Chondrocyte (in vitro differentiated cells): Measurements from ENCODE around the gene PDE4D. TPM values are rescaled to one million over a fixed set of nuclear protein-coding genes. Genes with fewer than 3 reads are reported as not detected.

ENCODE experiments used
- DNase-seq: peaks from one replicate; pipeline ENCODE4 v3.0.0; 2021; ENCODE audit warnings: mixed read lengths, low spot score
- H3K27ac Mint-ChIP-seq: one replicate; pipeline ENCODE4 v1.8.0; 2021; ENCODE audit warnings: mild to moderate bottlenecking, moderate library complexity, mixed read lengths; ENCODE audit not compliant: unreplicated experiment
- H3K27me3 Mint-ChIP-seq: 2 replicates; pipeline ENCODE4 v1.8.0; 2021; ENCODE audit warnings: low read depth, mixed read lengths
- H3K36me3 Mint-ChIP-seq: 2 replicates; pipeline ENCODE4 v1.8.0; 2021; ENCODE audit warnings: low read depth, mixed read lengths
- H3K4me1 Mint-ChIP-seq: 2 replicates; pipeline ENCODE4 v1.8.0; 2021; ENCODE audit warnings: low read depth, mild to moderate bottlenecking, mixed read lengths
- H3K4me3 Mint-ChIP-seq: one replicate; pipeline ENCODE4 v1.8.0; 2021; ENCODE audit warnings: mild to moderate bottlenecking, moderate library complexity, mixed read lengths; ENCODE audit not compliant: unreplicated experiment
- H3K9me3 Mint-ChIP-seq: 2 replicates; pipeline ENCODE4 v1.8.0; 2021; ENCODE audit warnings: low read depth, mixed read lengths
- total RNA-seq: library from RNA; stranded (reverse); gene quantifications from 3 replicates; pipeline ENCODE4 v1.2.1, GENCODE V29; 2021
- TF ChIP-seq, protein P1 (sequence below): fragments of 200-600 bp; sonication (generic); IDR thresholded peaks from 2 replicates; pipeline ENCODE4 v1.5.0; 2021; ENCODE audit warnings: antibody characterized with exemption, mild to moderate bottlenecking, moderate library complexity

PDE4D gene
- total RNA-seq, 1 donor from 2014 or later, result 21.1 TPM

GRCh38 chr5:59504043-59504442 lies 389.5 kb downstream of the PDE4D start:
- TF ChIP-seq, protein P1, sequence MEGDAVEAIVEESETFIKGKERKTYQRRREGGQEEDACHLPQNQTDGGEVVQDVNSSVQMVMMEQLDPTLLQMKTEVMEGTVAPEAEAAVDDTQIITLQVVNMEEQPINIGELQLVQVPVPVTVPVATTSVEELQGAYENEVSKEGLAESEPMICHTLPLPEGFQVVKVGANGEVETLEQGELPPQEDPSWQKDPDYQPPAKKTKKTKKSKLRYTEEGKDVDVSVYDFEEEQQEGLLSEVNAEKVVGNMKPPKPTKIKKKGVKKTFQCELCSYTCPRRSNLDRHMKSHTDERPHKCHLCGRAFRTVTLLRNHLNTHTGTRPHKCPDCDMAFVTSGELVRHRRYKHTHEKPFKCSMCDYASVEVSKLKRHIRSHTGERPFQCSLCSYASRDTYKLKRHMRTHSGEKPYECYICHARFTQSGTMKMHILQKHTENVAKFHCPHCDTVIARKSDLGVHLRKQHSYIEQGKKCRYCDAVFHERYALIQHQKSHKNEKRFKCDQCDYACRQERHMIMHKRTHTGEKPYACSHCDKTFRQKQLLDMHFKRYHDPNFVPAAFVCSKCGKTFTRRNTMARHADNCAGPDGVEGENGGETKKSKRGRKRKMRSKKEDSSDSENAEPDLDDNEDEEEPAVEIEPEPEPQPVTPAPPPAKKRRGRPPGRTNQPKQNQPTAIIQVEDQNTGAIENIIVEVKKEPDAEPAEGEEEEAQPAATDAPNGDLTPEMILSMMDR, result no peak
- no peaks in the 10 kb centered on the region for H3K36me3 Mint-ChIP-seq
- no peak for DNase-seq
- no peaks in the 10 kb centered on the region for H3K27me3 Mint-ChIP-seq
- H3K9me3 Mint-ChIP-seq, result peaks cover 7% of the 10 kb centered on the region
- peaks cover 5% of the 10 kb centered on the region for H3K4me1 Mint-ChIP-seq
- H3K4me3 Mint-ChIP-seq, result no peak overlapping the region
- no peak overlapping the region for H3K27ac Mint-ChIP-seq

DNA sequence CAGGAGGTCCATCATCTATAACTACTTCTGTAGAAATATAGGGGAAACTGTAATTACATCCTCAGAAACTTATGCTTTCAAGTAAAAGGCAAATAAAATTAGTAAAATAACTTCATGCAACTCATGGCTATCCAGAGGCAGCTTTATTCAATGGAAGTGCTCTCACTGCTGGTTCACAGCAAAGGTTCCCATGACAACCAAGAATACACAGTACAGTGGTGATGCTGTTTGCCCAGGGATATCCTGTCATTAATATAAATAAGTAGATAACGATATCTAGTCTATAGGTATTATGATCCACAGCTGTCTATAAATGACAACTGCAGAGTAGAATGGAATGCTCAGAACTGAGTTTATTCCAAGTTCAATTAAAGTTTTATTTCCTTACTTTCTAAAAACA lies 390.3 kb downstream of the PDE4D start:
- peaks cover 5% of the 10 kb centered on the region for H3K4me1 Mint-ChIP-seq
- DNase-seq, result no peak
- peaks cover 10% of the 10 kb centered on the region for H3K9me3 Mint-ChIP-seq
- H3K4me3 Mint-ChIP-seq, result no peak overlapping the region
- H3K27ac Mint-ChIP-seq, result no peak overlapping the region
- no peaks in the 10 kb centered on the region for H3K27me3 Mint-ChIP-seq
- TF ChIP-seq, protein P1, result no peak
- no peaks in the 10 kb centered on the region for H3K36me3 Mint-ChIP-seq

DNA sequence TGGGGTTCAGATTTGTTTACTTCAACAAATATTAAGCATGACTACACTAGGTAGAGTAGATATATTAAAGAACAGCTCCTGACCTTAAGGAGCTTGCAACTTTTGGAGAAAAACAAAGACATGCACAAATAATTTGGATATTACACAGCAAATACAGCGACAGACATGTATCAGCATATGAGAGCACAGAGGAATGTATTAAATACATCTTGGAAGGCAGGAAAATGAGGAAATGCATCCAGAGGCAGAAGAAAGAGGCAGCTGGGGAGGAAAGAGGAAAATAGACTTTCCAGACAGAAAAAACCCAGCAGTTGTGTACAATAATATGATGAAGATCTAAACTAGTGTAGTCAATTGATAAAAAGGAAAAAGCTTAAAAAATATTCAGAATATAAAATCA lies 392.2 kb downstream of the PDE4D start:
- peaks cover 5% of the 10 kb centered on the region for H3K4me1 Mint-ChIP-seq
- no peaks in the 10 kb centered on the region for H3K27me3 Mint-ChIP-seq
- H3K4me3 Mint-ChIP-seq, result no peak overlapping the region
- peaks cover 10% of the 10 kb centered on the region for H3K9me3 Mint-ChIP-seq
- no peak overlapping the region for H3K27ac Mint-ChIP-seq
- no peaks in the 10 kb centered on the region for H3K36me3 Mint-ChIP-seq
- TF ChIP-seq, protein P1, result no peak
- DNase-seq, result no peak

GRCh38 chr5:59500014-59500413 lies 393.5 kb downstream of the PDE4D start:
- H3K4me3 Mint-ChIP-seq, result no peak overlapping the region
- DNase-seq, result no peak
- TF ChIP-seq, protein P1, result no peak
- peaks cover 5% of the 10 kb centered on the region for H3K4me1 Mint-ChIP-seq
- peaks cover 10% of the 10 kb centered on the region for H3K9me3 Mint-ChIP-seq
- H3K36me3 Mint-ChIP-seq, result no peaks in the 10 kb centered on the region
- H3K27ac Mint-ChIP-seq, result no peak overlapping the region
- H3K27me3 Mint-ChIP-seq, result no peaks in the 10 kb centered on the region

DNA sequence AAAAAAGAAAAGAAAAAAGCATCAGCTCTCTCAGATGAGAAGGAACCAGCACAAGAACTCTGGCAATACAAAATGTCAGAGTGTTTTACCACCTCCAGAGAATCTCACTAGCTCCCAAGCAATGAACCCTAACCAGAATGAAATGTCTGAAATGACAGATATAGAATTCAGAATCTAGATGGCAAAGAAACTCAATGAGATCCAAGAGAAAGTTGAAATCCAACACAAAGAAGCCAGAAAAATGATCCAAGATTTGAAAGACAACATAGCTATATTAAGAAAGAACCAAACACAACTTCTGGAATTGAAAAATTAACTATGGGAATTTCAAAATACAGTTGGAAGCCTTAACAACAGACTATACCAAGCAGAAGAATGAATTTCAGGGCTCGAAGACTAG lies 396.3 kb downstream of the PDE4D start:
- H3K4me3 Mint-ChIP-seq, result no peak overlapping the region
- no peaks in the 10 kb centered on the region for H3K27me3 Mint-ChIP-seq
- H3K27ac Mint-ChIP-seq, result no peak overlapping the region
- peaks cover 10% of the 10 kb centered on the region for H3K9me3 Mint-ChIP-seq
- no peaks in the 10 kb centered on the region for H3K4me1 Mint-ChIP-seq
- DNase-seq, result no peak
- TF ChIP-seq, protein P1, result no peak
- no peaks in the 10 kb centered on the region for H3K36me3 Mint-ChIP-seq
